K562 (cell line): ENCODE data around the gene AKT1. TPM values are rescaled to one million over a fixed set of nuclear protein-coding genes. Genes with fewer than 3 reads are reported as not detected.

Experiments used
- BACH1 ChIP-seq: fragments of 200-800 bp; sonication (Bioruptor generic); IDR thresholded peaks from 2 replicates; pipeline ENCODE4 v1.6.1; 2016; ENCODE audit warnings: missing genetic modification characterization, missing compliant biosample characterization
- C11orf30 ChIP-seq: fragments of 450-650 bp; IDR thresholded peaks from 2 replicates; pipeline ENCODE4 v1.6.1; 2016; ENCODE audit warnings: low read depth, mild to moderate bottlenecking
- DPF2 ChIP-seq: fragments of 450-650 bp; IDR thresholded peaks from 2 replicates; pipeline ENCODE4 v1.6.1; 2016
- ETV6 ChIP-seq, 3 experiments: fragments of 150-350 bp in 1 of 3; sonication (generic) in 1 of 3; formaldehyde crosslinking in 1 of 3; IDR thresholded peaks; 2 replicates each; pipeline versions ENCODE4 v1.6.1 to v1.8.0; 2014 to 2022; ENCODE audit warnings: borderline replicate concordance in 2 of 3, low read depth in 2 of 3, antibody characterized with exemption in 1 of 3, low read length in 1 of 3, mild to moderate bottlenecking in 1 of 3, missing genetic modification reagents in 1 of 3
- HNRNPK ChIP-seq: fragments of 200-400 bp; formaldehyde crosslinking; IDR thresholded peaks from one replicate; pipeline ENCODE4 v1.6.1; 2018; ENCODE audit warnings: mild to moderate bottlenecking, low read depth, low read length; ENCODE audit not compliant: poor library complexity, severe bottlenecking
- KLF1 ChIP-seq: fragments of 450-650 bp; IDR thresholded peaks from 2 replicates; pipeline ENCODE4 v1.6.1; 2016; ENCODE audit warnings: missing genetic modification characterization, missing compliant biosample characterization
- NCOA2 ChIP-seq, 2 experiments: fragments of 450-650 bp; IDR thresholded peaks; 2 replicates each; pipeline ENCODE4 v1.6.1; 2018; ENCODE audit warnings: mild to moderate bottlenecking in 2 of 2, moderate library complexity in 1 of 2; ENCODE audit not compliant: partially characterized antibody in 2 of 2
- NFE2L1 ChIP-seq: fragments of 450-650 bp; IDR thresholded peaks from 2 replicates; pipeline ENCODE4 v1.6.1; 2016; ENCODE audit warnings: missing genetic modification characterization, low read depth, mild to moderate bottlenecking, missing compliant biosample characterization, moderate library complexity, borderline replicate concordance
- NR3C1 ChIP-seq: sonication (generic); formaldehyde crosslinking; IDR thresholded peaks from 2 replicates; pipeline ENCODE4 v1.8.1; 2022; ENCODE audit warnings: missing genetic modification reagents
- PRMT5 ChIP-seq: sonication (generic); formaldehyde crosslinking; IDR thresholded peaks from 2 replicates; pipeline ENCODE4 v1.5.0; 2020; ENCODE audit warnings: missing genetic modification reagents
- RAD51 ChIP-seq: fragments of 450-650 bp; IDR thresholded peaks from 2 replicates; pipeline ENCODE4 v1.7.1; 2016; ENCODE audit warnings: low read depth, mild to moderate bottlenecking, borderline replicate concordance
- RBFOX2 ChIP-seq: fragments of 200-400 bp; formaldehyde crosslinking; IDR thresholded peaks from 2 replicates; pipeline ENCODE4 v1.6.1; 2017; ENCODE audit warnings: low read depth, mild to moderate bottlenecking, low read length, moderate library complexity
- SMARCE1 ChIP-seq: fragments of 450-650 bp; IDR thresholded peaks from 2 replicates; pipeline ENCODE4 v1.7.1; 2016; ENCODE audit warnings: mild to moderate bottlenecking
- SNRNP70 ChIP-seq: fragments of 200-400 bp; formaldehyde crosslinking; optimal IDR thresholded peaks from 2 replicates; pipeline ENCODE3; 2017; ENCODE audit warnings: low read depth, low read length
- ZNF431 ChIP-seq: sonication (generic); formaldehyde crosslinking; IDR thresholded peaks from 2 replicates; pipeline ENCODE4 v1.8.0; 2022; ENCODE audit warnings: mild to moderate bottlenecking, missing genetic modification reagents
- ZNF583 ChIP-seq: fragments of 250-450 bp; sonication (Bioruptor Pico); IDR thresholded peaks from 2 replicates; pipeline ENCODE4 v1.4.0; 2020
- polyA plus RNA-seq, 8 experiments: library from polyadenylated mRNA; depleted of rRNA in 4 of 8; stranded (reverse) in 5 of 8; unstranded in 3 of 8; fragments of >200 nt; fragmentation: Nextera tagmentation in 2 of 8; fragmentation: Illumina TruSeq in 1 of 8; extraction: Ambion mirVana in 2 of 8; extraction: Trizol in 1 of 8; gene quantifications; 2 replicates each; pipeline versions ENCODE4 v1.2.1 to v1.2.3, GENCODE V29; 2011 to 2014; ENCODE audit warnings: inconsistent platforms in 1 of 8, missing spikeins in 1 of 8
- total RNA-seq, 7 experiments: library from RNA; depleted of rRNA in 6 of 7; stranded (reverse); fragments of >200 nt in 6 of 7; fragmentation: Illumina TruSeq in 2 of 7; extraction: Trizol in 2 of 7; gene quantifications; 2 replicates each; pipeline versions ENCODE4 v1.2.1 to v1.2.3, GENCODE V29; 2011 to 2021; ENCODE audit warnings: low replicate concordance in 1 of 7
- TF ChIP-seq, protein P1 (sequence below): fragments of 450-650 bp; formaldehyde crosslinking; IDR thresholded peaks from 2 replicates; pipeline ENCODE4 v1.4.0; 2022; ENCODE audit warnings: mild to moderate bottlenecking, moderate library complexity
- TF ChIP-seq, protein P2 (sequence below): sonication (generic); formaldehyde crosslinking; IDR thresholded peaks from 2 replicates; pipeline ENCODE4 v1.8.0; 2022; ENCODE audit warnings: missing genetic modification reagents, mild to moderate bottlenecking, moderate library complexity, borderline replicate concordance
- TF ChIP-seq, protein P3 (sequence below): fragments of 450-650 bp; formaldehyde crosslinking; IDR thresholded peaks from 2 replicates; pipeline ENCODE4 v1.4.0; 2020; ENCODE audit warnings: mild to moderate bottlenecking, moderate library complexity
- TF ChIP-seq, protein P4 (sequence below), 2 experiments: fragments of 200-800 bp in 1 of 2; sonication (Bioruptor generic) in 1 of 2; sonication (generic) in 1 of 2; formaldehyde crosslinking in 1 of 2; IDR thresholded peaks in 1 of 2; conservative IDR thresholded peaks in 1 of 2; 2 replicates each; pipeline versions ENCODE4 v1.5.0 to v1.6.1; 2016 to 2020; ENCODE audit warnings: missing compliant biosample characterization in 1 of 2, missing genetic modification characterization in 1 of 2, missing genetic modification reagents in 1 of 2
- TF ChIP-seq, protein P5 (sequence below): sonication (generic); formaldehyde crosslinking; IDR thresholded peaks from 2 replicates; pipeline ENCODE4 v1.8.0; 2022; ENCODE audit warnings: mild to moderate bottlenecking, missing genetic modification reagents

AKT1 gene
- total and polyA plus RNA-seq, 9 of the 15 experiments (the other 6 are each of a cell fraction or from before 2014, with no cell fraction given): 0.49 to 132 (median 75.1) TPM

DNA sequence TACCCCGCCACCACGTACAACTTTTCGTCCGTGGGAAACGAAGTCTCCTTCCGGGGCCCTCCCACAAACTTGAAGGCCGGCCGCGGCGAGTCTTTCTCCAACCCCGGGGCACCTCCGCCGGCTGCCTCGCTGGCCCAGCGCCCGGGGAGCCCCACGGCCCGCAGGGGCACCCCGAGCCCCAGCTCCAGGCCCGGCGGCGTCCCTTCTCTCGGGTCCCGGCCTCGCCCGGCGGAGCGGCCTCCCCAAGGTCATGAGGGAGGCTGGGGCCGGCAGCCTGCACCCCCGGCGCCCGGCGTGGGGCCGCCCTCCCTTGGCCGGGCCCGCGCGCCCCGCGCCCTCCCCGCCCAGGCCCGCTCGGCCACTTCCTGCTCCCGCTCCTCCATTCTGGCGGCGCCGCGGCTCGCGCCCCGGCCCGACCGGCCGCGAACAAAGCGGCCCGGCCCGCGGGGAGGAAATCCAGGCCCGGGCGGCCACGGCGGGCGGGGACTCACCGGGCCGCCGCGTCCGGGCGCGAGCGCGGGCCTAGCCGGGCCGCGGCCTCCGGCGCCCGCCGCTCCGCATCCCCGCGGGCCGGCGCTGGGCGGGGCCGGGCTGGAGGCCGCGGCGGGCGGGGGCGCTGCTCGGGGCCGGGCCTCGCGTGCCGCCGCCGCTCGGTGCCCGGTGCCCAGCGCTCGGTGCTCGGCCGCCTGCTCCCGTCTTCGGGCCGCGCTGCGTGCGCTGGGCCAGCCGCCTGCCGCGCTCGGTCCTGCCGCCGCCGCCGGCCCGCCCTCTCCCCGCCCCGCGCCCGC, at the start of gene AKT1 (continued):
- no peak for TF ChIP-seq ETV6 (IDR thresholded peaks at IDR 0.05; ENCODE audit: borderline replicate concordance in 1 of 2, low read depth in 2 of 2, low read length in 1 of 2)
- no peak for TF ChIP-seq ETV6 (CRISPR knock-in tag; IDR thresholded peaks at IDR 0.05; ENCODE audit: borderline replicate concordance)
- TF ChIP-seq, protein P1, sequence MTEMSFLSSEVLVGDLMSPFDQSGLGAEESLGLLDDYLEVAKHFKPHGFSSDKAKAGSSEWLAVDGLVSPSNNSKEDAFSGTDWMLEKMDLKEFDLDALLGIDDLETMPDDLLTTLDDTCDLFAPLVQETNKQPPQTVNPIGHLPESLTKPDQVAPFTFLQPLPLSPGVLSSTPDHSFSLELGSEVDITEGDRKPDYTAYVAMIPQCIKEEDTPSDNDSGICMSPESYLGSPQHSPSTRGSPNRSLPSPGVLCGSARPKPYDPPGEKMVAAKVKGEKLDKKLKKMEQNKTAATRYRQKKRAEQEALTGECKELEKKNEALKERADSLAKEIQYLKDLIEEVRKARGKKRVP (CRISPR knock-in tag): no peak
- TF ChIP-seq, protein P2, sequence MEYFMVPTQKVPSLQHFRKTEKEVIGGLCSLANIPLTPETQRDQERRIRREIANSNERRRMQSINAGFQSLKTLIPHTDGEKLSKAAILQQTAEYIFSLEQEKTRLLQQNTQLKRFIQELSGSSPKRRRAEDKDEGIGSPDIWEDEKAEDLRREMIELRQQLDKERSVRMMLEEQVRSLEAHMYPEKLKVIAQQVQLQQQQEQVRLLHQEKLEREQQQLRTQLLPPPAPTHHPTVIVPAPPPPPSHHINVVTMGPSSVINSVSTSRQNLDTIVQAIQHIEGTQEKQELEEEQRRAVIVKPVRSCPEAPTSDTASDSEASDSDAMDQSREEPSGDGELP: no peak
- TF ChIP-seq NCOA2 (IDR thresholded peaks at IDR 0.05; ENCODE audit: partially characterized antibody in 2 of 2): no peak
- TF ChIP-seq C11orf30: no peak
- no peak for TF ChIP-seq NFE2L1 (tag)
- no peak for TF ChIP-seq NR3C1
- TF ChIP-seq SNRNP70: no peak
- TF ChIP-seq RBFOX2: peak; percentile 47
- TF ChIP-seq, protein P3, sequence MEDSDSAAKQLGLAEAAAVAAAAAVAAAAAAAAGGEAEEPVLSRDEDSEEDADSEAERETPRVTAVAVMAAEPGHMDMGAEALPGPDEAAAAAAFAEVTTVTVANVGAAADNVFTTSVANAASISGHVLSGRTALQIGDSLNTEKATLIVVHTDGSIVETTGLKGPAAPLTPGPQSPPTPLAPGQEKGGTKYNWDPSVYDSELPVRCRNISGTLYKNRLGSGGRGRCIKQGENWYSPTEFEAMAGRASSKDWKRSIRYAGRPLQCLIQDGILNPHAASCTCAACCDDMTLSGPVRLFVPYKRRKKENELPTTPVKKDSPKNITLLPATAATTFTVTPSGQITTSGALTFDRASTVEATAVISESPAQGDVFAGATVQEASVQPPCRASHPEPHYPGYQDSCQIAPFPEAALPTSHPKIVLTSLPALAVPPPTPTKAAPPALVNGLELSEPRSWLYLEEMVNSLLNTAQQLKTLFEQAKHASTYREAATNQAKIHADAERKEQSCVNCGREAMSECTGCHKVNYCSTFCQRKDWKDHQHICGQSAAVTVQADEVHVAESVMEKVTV (CRISPR knock-in tag): no peak
- no peak for TF ChIP-seq RAD51
- TF ChIP-seq ZNF583: no peak
- TF ChIP-seq DPF2: no peak
- TF ChIP-seq HNRNPK: no peak
- TF ChIP-seq, protein P4, sequence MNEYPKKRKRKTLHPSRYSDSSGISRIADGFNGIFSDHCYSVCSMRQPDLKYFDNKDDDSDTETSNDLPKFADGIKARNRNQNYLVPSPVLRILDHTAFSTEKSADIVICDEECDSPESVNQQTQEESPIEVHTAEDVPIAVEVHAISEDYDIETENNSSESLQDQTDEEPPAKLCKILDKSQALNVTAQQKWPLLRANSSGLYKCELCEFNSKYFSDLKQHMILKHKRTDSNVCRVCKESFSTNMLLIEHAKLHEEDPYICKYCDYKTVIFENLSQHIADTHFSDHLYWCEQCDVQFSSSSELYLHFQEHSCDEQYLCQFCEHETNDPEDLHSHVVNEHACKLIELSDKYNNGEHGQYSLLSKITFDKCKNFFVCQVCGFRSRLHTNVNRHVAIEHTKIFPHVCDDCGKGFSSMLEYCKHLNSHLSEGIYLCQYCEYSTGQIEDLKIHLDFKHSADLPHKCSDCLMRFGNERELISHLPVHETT (CRISPR knock-in tag; conservative IDR thresholded peaks at IDR 0.05 in 1 of 2, IDR thresholded peaks at IDR 0.05 in 1 of 2): peak in 1 of 2 experiments; percentile 18; a peak in 1 of 4 replicates
- no peak for TF ChIP-seq ZNF431 (CRISPR knock-in tag)
- TF ChIP-seq BACH1: no peak
- TF ChIP-seq KLF1 (tag): no peak
- no peak for TF ChIP-seq SMARCE1
- no peak for TF ChIP-seq PRMT5 (CRISPR knock-in tag)
- TF ChIP-seq, protein P5, sequence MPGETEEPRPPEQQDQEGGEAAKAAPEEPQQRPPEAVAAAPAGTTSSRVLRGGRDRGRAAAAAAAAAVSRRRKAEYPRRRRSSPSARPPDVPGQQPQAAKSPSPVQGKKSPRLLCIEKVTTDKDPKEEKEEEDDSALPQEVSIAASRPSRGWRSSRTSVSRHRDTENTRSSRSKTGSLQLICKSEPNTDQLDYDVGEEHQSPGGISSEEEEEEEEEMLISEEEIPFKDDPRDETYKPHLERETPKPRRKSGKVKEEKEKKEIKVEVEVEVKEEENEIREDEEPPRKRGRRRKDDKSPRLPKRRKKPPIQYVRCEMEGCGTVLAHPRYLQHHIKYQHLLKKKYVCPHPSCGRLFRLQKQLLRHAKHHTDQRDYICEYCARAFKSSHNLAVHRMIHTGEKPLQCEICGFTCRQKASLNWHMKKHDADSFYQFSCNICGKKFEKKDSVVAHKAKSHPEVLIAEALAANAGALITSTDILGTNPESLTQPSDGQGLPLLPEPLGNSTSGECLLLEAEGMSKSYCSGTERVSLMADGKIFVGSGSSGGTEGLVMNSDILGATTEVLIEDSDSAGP (CRISPR knock-in tag): no peak
